GM06990 (cell line): Measurements from ENCODE around the gene FILIP1.

ENCODE experiments used
- DNase-seq: peaks from one replicate; pipeline ENCODE4 v3.0.0-alpha.2; 2011; ENCODE audit not compliant: insufficient read length; ENCODE audit errors: extremely low read depth
- H3K27me3 ChIP-seq: replicated peaks from 2 replicates; pipeline ENCODE4 v1.6.0; 2011; ENCODE audit warnings: low read length; ENCODE audit not compliant: control insufficient read depth, insufficient read depth
- H3K36me3 ChIP-seq: 2 replicates; pipeline ENCODE4 v1.5.1; 2011; ENCODE audit warnings: low read length; ENCODE audit not compliant: control insufficient read depth, insufficient read depth
- H3K4me3 ChIP-seq: replicated peaks from 2 replicates; pipeline ENCODE4 v1.5.1; 2011; ENCODE audit warnings: low read depth, mild to moderate bottlenecking, control low read depth, low read length
- TF ChIP-seq, protein P1 (sequence below): IDR thresholded peaks from 2 replicates; pipeline ENCODE4 v1.5.1; 2011; ENCODE audit warnings: low read length, control low read depth, mild to moderate bottlenecking, inconsistent platforms; ENCODE audit not compliant: insufficient read depth, poor library complexity, severe bottlenecking

FILIP1 gene

DNA sequence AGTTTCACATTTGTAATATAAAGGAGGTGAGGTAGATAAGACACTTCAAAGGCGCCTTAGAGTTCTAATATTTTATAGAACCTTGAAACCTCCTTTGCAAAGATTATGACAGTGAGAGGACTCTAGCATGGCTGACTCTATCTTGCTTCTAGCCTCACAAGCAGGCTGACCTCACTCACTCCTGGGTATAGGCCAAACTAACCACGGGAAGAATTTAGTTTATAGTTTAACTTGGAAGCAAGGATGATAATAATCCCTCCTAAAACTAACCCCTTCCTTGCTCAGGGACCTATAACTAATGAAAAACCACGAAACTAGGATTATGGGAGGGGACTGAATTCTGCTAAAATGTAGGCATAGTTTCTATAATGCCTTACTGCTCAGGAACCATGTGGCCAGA is 84.3 kb downstream of the FILIP1 start:
- Histone ChIP-seq H3K36me3 (no peaks in the 10 kb centered on the region), H3K27me3 (no peaks in the 10 kb centered on the region), H3K4me3 (no peak overlapping the region)
- DNase-seq, result no peak
- TF ChIP-seq, protein P1, sequence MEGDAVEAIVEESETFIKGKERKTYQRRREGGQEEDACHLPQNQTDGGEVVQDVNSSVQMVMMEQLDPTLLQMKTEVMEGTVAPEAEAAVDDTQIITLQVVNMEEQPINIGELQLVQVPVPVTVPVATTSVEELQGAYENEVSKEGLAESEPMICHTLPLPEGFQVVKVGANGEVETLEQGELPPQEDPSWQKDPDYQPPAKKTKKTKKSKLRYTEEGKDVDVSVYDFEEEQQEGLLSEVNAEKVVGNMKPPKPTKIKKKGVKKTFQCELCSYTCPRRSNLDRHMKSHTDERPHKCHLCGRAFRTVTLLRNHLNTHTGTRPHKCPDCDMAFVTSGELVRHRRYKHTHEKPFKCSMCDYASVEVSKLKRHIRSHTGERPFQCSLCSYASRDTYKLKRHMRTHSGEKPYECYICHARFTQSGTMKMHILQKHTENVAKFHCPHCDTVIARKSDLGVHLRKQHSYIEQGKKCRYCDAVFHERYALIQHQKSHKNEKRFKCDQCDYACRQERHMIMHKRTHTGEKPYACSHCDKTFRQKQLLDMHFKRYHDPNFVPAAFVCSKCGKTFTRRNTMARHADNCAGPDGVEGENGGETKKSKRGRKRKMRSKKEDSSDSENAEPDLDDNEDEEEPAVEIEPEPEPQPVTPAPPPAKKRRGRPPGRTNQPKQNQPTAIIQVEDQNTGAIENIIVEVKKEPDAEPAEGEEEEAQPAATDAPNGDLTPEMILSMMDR, result no peak

DNA sequence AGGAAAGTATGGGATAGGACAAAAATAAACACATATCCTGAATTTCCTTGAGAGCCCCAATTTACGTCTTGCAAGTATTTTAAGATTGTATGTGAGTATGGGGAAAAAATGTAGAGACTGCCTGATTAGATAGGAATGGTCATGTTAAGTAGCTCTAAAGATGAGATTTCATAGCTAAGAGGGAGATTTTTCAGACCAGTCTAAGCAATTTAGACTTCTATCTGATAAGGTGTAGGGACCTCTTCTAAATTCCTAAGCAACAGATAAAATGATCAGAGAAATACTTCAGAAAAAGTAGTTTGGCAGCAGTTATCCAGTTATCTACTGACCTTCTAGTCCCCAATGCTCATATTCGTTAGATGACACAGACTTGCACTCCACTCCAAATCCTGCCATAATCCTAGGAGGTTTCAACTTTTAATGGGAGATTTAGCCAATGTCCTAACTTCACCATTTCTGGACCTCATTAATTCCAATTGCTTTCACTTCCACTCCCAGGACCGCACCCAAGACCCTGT is 90.0 kb downstream of the FILIP1 start:
- no peaks in the 10 kb centered on the region for H3K27me3 ChIP-seq
- TF ChIP-seq, protein P1, result no peak
- no peak for DNase-seq
- H3K36me3 ChIP-seq, result no peaks in the 10 kb centered on the region
- no peak overlapping the region for H3K4me3 ChIP-seq

DNA sequence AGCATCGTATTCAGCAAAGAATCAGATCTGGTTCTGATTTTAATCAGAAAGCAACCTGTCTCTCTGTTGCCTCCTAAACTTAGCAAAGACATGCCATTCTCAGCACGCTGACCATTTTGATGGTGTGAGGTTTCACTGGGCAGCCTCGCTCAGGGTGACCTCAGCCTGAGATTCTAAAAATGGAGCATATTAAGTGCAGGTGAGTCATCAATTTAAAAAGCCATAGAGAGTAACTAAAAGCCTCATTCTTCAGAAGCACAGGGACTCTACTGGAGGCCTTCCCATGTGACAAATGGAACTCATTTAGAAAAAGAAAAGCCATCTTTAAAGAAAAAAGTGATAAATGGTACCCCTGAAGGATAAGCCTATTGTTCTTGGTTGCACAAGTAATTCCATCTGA is 91.3 kb downstream of the FILIP1 start:
- TF ChIP-seq, protein P1, result no peak
- no peaks in the 10 kb centered on the region for H3K36me3 ChIP-seq
- no peak overlapping the region for H3K4me3 ChIP-seq
- no peaks in the 10 kb centered on the region for H3K27me3 ChIP-seq
- DNase-seq, result no peak

DNA sequence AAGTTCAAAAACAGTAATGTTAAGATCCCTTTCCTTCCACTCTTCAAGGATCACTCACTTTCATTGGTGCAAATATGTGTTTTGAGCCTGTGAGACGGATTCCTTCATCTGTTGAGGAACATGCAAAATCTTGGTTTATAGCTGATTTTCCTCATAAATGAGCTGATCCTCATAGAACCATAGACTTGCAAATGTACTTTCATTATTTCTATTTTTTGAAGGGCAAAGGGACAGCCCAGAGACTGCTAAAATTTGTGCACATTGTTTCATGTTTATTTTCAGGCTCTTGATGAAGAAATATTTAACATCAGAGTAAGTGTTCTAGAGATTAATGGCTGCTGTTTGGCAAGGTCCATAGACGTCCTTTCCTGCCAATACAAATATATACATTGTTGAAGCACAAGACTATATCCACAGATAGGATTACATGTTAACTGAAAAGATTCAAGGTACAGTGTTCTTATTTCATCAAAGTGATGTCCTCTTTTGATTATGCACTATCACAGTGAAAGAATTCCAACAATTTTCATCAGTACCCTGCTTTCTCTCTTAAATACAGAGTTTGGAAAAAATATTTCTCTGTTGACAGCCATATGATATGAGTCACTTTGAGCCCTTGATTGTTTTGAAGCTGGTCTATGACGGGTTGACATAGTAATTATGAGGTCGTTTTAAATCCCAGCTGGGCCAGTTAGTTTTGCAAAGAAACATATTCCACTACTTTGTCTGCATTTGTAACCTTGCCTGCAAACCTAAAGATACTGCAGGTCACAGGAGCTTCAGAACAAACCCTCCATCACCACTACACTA is 95.7 kb downstream of the FILIP1 start:
- no peak overlapping the region for H3K4me3 ChIP-seq
- no peak for DNase-seq
- no peaks in the 10 kb centered on the region for H3K27me3 ChIP-seq
- H3K36me3 ChIP-seq, result no peaks in the 10 kb centered on the region
- TF ChIP-seq, protein P1, result no peak

DNA sequence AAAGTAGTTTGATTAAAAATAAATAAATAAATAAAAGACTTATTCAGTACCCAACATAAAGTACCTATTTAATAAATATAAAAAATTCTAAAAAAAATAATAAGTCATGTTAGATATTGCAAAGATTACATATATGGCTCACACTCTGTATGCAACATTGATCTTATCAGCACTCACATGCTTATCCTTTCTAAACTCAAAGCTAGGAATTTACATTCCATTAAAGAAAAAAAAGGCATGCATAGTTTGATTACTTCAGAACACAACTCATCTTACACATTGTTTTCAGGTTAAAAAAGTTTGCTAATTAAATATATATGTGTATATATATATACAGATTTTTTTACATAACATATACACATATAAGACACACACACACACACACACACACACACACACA is 96.4 kb downstream of the FILIP1 start:
- TF ChIP-seq, protein P1, result no peak
- no peaks in the 10 kb centered on the region for H3K36me3 ChIP-seq
- no peak overlapping the region for H3K4me3 ChIP-seq
- no peak for DNase-seq
- no peaks in the 10 kb centered on the region for H3K27me3 ChIP-seq
